GM18861 (cell line): ENCODE data around the gene USP46.
A peak's percentile ranks its signal among the peaks of the same experiment; 100 is the strongest.

ENCODE experiments used
- ATAC-seq: cut with Tn5 transposase; IDR thresholded peaks from one replicate; pipeline ENCODE4 v1.9.1; 2021; ENCODE audit not compliant: unreplicated experiment

USP46 gene

GRCh38 chr4:52657618-52658501 is 1.2 kb downstream of the USP46 start:
- no peak for ATAC-seq

GRCh38 chr4:52657292-52657617 is 1.8 kb downstream of the USP46 start:
- no peak for ATAC-seq

- no peak for ATAC-seq
Measured at GRCh38 chr4:52655506-52655905, 3.6 kb downstream of the USP46 start.

GRCh38 chr4:52651996-52652672 is 7.0 kb downstream of the USP46 start:
- no peak for ATAC-seq

- ATAC-seq, result no peak
Measured at GRCh38 chr4:52648836-52649235, 10.3 kb downstream of the USP46 start.

GRCh38 chr4:52646741-52647140 is 12.4 kb downstream of the USP46 start:
- no peak for ATAC-seq

GRCh38 chr4:52646096-52646495 is 13.0 kb downstream of the USP46 start:
- ATAC-seq, result no peak

GRCh38 chr4:52645300-52645699 is 13.8 kb downstream of the USP46 start:
- ATAC-seq, result no peak

GRCh38 chr4:52643785-52644244 is 15.3 kb downstream of the USP46 start:
- peak; percentile 35 for ATAC-seq

- ATAC-seq, result no peak
Measured at GRCh38 chr4:52643190-52643589, 15.9 kb downstream of the USP46 start.

GRCh38 chr4:52641854-52642563 is 17.1 kb downstream of the USP46 start:
- peak; percentile 86 for ATAC-seq

- ATAC-seq, result no peak
Measured at GRCh38 chr4:52640808-52641565, 18.1 kb downstream of the USP46 start.

- peak; percentile 38 for ATAC-seq
Measured at GRCh38 chr4:52638717-52639116, 20.4 kb downstream of the USP46 start.

GRCh38 chr4:52637116-52637515 is 22.0 kb downstream of the USP46 start:
- ATAC-seq, result no peak

GRCh38 chr4:52635560-52635959 is 23.5 kb downstream of the USP46 start:
- no peak for ATAC-seq

GRCh38 chr4:52635130-52635529 is 24.0 kb downstream of the USP46 start:
- no peak for ATAC-seq

GRCh38 chr4:52633846-52634245 is 25.3 kb downstream of the USP46 start:
- ATAC-seq, result no peak

- no peak for ATAC-seq
Measured at GRCh38 chr4:52628974-52629373, 30.1 kb downstream of the USP46 start.

- no peak for ATAC-seq
Measured at GRCh38 chr4:52628543-52628942, 30.6 kb downstream of the USP46 start.

GRCh38 chr4:52627876-52628275 is 31.2 kb downstream of the USP46 start:
- ATAC-seq, result no peak

- no peak for ATAC-seq
Measured at GRCh38 chr4:52625216-52625615, 33.9 kb downstream of the USP46 start.
